ENCODE data around the gene DDX28. TPM values are rescaled to one million over a fixed set of nuclear protein-coding genes. Genes with fewer than 3 reads are reported as not detected.
"Not testable (repeated sequence)": the region's sequence is repeated elsewhere in the genome, so short reads cannot be mapped to it uniquely, and the experiment has no call there.

The DDX28 gene
- total RNA-seq, 1 experiment from 2014 or later: 18.0 TPM

GRCh38 chr16:67987460-67988160, 35.4 kb downstream of the DDX28 start:
- H3K36me3 ChIP-seq: no peaks in the 10 kb centered on the region
- DNase-seq: no peak
- no peak overlapping the region for H3K4me3 ChIP-seq
- no peaks in the 10 kb centered on the region for H3K9me3 ChIP-seq
- no peaks in the 10 kb centered on the region for H3K27me3 ChIP-seq

- Histone ChIP-seq H3K4me3 (no peak overlapping the region), H3K36me3 (no peaks in the 10 kb centered on the region), H3K9me3 (no peaks in the 10 kb centered on the region), H3K27me3 (no peaks in the 10 kb centered on the region)
- DNase-seq: no peak
Observed at GRCh38 chr16:67986949-67987348, 36.1 kb downstream of the DDX28 start.

GRCh38 chr16:67982011-67982696, 40.9 kb downstream of the DDX28 start:
- no peak for DNase-seq
- H3K36me3 ChIP-seq: no peaks in the 10 kb centered on the region
- H3K27me3 ChIP-seq: no peaks in the 10 kb centered on the region
- H3K4me3 ChIP-seq: no peak overlapping the region
- no peaks in the 10 kb centered on the region for H3K9me3 ChIP-seq

- Histone ChIP-seq H3K4me3 (no peak within 1 kb of the TSS), H3K27me3 (no peaks in the 10 kb centered on the region), H3K9me3 (no peaks in the 10 kb centered on the region), H3K36me3 (no peaks in the 10 kb centered on the region)
- DNase-seq: no peak
Observed at GRCh38 chr16:67979955-67980678, 42.9 kb downstream of the DDX28 start, which contains the start of gene DPEP3. TSS of gene DPEP3 (minus strand) at chr16:67980499. CDS start at chr16:67980380, 119 bp downstream.

GRCh38 chr16:67977469-67978227, 45.4 kb downstream of the DDX28 start:
- H3K4me3 ChIP-seq: no peak overlapping the region
- no peaks in the 10 kb centered on the region for H3K9me3 ChIP-seq
- no peaks in the 10 kb centered on the region for H3K27me3 ChIP-seq
- H3K36me3 ChIP-seq: no peaks in the 10 kb centered on the region
- DNase-seq: no peak

- no peaks in the 10 kb centered on the region for H3K36me3 ChIP-seq
- DNase-seq: no peak
- H3K27me3 ChIP-seq: no peaks in the 10 kb centered on the region
- H3K9me3 ChIP-seq: no peaks in the 10 kb centered on the region
- no peak overlapping the region for H3K4me3 ChIP-seq
Observed at GRCh38 chr16:67977005-67977404, 46.0 kb downstream of the DDX28 start.

- Histone ChIP-seq H3K9me3 (no peaks in the 10 kb centered on the region), H3K4me3 (no peak overlapping the region), H3K36me3 (no peaks in the 10 kb centered on the region), H3K27me3 (no peaks in the 10 kb centered on the region)
- no peak for DNase-seq
Observed at GRCh38 chr16:67976205-67976604, 46.8 kb downstream of the DDX28 start.

DNA sequence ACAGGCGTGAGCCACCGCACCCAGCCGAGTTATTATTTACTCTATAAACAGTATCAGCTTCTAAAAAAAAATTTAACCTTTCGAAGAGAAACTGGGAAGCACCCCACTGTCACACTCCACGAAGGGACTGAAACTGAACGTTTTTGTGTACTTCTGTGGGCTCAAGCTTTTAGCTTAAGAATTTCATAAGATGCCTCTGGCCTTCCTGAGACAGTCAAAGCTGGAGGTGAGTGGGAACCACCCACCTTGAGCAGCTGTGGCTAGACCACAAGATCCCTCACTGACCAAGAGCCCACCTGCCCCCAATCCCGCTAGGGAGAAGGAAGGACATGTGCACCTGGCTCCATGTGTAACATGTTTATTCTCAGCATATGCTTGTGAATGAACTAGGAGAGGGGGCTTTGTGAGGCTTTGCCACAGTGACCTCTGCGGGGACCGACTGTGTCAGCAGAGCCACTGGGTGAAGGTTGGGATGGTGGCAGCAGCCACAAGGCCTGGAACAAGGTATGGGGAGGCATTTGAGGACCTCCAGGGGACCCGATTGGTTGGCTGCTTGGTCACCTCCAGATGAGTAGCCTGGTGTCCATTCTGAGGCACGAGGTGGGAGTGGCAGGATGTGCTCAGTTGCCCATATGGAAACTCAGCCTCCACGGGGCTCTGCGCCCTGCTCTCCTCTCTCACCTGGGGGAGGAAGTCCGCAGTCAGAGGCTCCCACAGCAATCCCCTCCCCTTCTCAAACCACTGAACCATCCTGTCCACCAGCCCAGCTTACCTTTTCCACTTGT, 47.5 kb downstream of the DDX28 start:
- no peaks in the 10 kb centered on the region for H3K27me3 ChIP-seq
- DNase-seq: no peak
- no peaks in the 10 kb centered on the region for H3K36me3 ChIP-seq
- H3K4me3 ChIP-seq: no peak overlapping the region
- H3K9me3 ChIP-seq: no peaks in the 10 kb centered on the region

GRCh38 chr16:67972285-67972684, 50.7 kb downstream of the DDX28 start:
- not testable (repeated sequence) for H3K9me3 ChIP-seq, H3K27me3 ChIP-seq, H3K36me3 ChIP-seq, H3K4me3 ChIP-seq, DNase-seq

GRCh38 chr16:67971111-67971510, 51.9 kb downstream of the DDX28 start:
- DNase-seq: no peak
- H3K27me3 ChIP-seq: no peaks in the 10 kb centered on the region
- H3K9me3 ChIP-seq: no peaks in the 10 kb centered on the region
- H3K36me3 ChIP-seq: no peaks in the 10 kb centered on the region
- H3K4me3 ChIP-seq: no peak overlapping the region

Other genes starting within 250 kb of the DDX28 start
- gene RANBP10, start 216.7 kb downstream of the DDX28 start, total RNA-seq (2014; rRNA removed; shearing (Covaris generic); ENCODE audit: low replicate concordance): 0.79 and 1.8 TPM in 2 replicates
- gene TSNAXIP1, start 216.3 kb downstream of the DDX28 start, total RNA-seq (2014; rRNA removed; shearing (Covaris generic); ENCODE audit: low replicate concordance): 1.4 TPM in 1 of 2 replicates, not detected in the other
- 37.2 and 42.9 TPM in 2 replicates for gene THAP11, start 180.9 kb downstream of the DDX28 start, total RNA-seq (2014; rRNA removed; shearing (Covaris generic); ENCODE audit: low replicate concordance)
- 55.9 and 178 TPM in 2 replicates for gene NUTF2, start 176.3 kb downstream of the DDX28 start, total RNA-seq (2014; rRNA removed; shearing (Covaris generic); ENCODE audit: low replicate concordance)
- 20.4 and 27.4 TPM in 2 replicates for gene CENPT, start 175.5 kb downstream of the DDX28 start, total RNA-seq (2014; rRNA removed; shearing (Covaris generic); ENCODE audit: low replicate concordance)
- 19.8 and 38.6 TPM in 2 replicates for gene EDC4, start 150.2 kb downstream of the DDX28 start, total RNA-seq (2014; rRNA removed; shearing (Covaris generic); ENCODE audit: low replicate concordance)
- not detected in 2 replicates for gene NRN1L, start 138.3 kb downstream of the DDX28 start, total RNA-seq (2014; rRNA removed; shearing (Covaris generic); ENCODE audit: low replicate concordance)
- gene PSKH1, start 130.0 kb downstream of the DDX28 start, total RNA-seq (2014; rRNA removed; shearing (Covaris generic); ENCODE audit: low replicate concordance): 3.1 and 13.8 TPM in 2 replicates
- 0.72 and 1.9 TPM in 2 replicates for gene CTRL, start 91.4 kb downstream of the DDX28 start, total RNA-seq (2014; rRNA removed; shearing (Covaris generic); ENCODE audit: low replicate concordance)
- gene PSMB10, start 86.4 kb downstream of the DDX28 start, total RNA-seq (2014; rRNA removed; shearing (Covaris generic); ENCODE audit: low replicate concordance): 8.8 and 12.7 TPM in 2 replicates
- 0.16 TPM in 1 of 2 replicates, not detected in the other for gene LCAT, start 79.1 kb downstream of the DDX28 start, total RNA-seq (2014; rRNA removed; shearing (Covaris generic); ENCODE audit: low replicate concordance)
- 11.9 and 12.3 TPM in 2 replicates for gene SLC12A4, start 54.6 kb downstream of the DDX28 start, total RNA-seq (2014; rRNA removed; shearing (Covaris generic); ENCODE audit: low replicate concordance)
- gene DPEP3, start 42.7 kb downstream of the DDX28 start, total RNA-seq (2014; rRNA removed; shearing (Covaris generic); ENCODE audit: low replicate concordance): not detected in 2 replicates
- not detected in 2 replicates for gene DPEP2, start 23.7 kb downstream of the DDX28 start, total RNA-seq (2014; rRNA removed; shearing (Covaris generic); ENCODE audit: low replicate concordance)
- not detected in 2 replicates for gene DPEP2NB, start 7.3 kb downstream of the DDX28 start, total RNA-seq (2014; rRNA removed; shearing (Covaris generic); ENCODE audit: low replicate concordance)
- gene DUS2, start 52 bp upstream of the DDX28 start, total RNA-seq (2014; rRNA removed; shearing (Covaris generic); ENCODE audit: low replicate concordance): 16.9 and 25.0 TPM in 2 replicates
- 4.5 and 4.6 TPM in 2 replicates for gene NFATC3, start 62.1 kb upstream of the DDX28 start, total RNA-seq (2014; rRNA removed; shearing (Covaris generic); ENCODE audit: low replicate concordance)
- 0.36 TPM in 1 of 2 replicates, not detected in the other for gene ESRP2, start 212.9 kb upstream of the DDX28 start, total RNA-seq (2014; rRNA removed; shearing (Covaris generic); ENCODE audit: low replicate concordance)
- gene PLA2G15, start 222.1 kb upstream of the DDX28 start, total RNA-seq (2014; rRNA removed; shearing (Covaris generic); ENCODE audit: low replicate concordance): 10.4 and 13.7 TPM in 2 replicates
- 3.9 and 6.5 TPM in 2 replicates for gene SLC7A6, start 241.3 kb upstream of the DDX28 start, total RNA-seq (2014; rRNA removed; shearing (Covaris generic); ENCODE audit: low replicate concordance)